NCI-H146 treated with DMSO at 0.1 percent for 48 hours (cell line): ENCODE data around the gene NOP9.

ENCODE experiments used
- DNase-seq: peaks from one replicate; lab custom pipeline; 2025; ENCODE audit not compliant: unreplicated experiment; lab: John Stamatoyannopoulos, UW

Gene NOP9

DNA sequence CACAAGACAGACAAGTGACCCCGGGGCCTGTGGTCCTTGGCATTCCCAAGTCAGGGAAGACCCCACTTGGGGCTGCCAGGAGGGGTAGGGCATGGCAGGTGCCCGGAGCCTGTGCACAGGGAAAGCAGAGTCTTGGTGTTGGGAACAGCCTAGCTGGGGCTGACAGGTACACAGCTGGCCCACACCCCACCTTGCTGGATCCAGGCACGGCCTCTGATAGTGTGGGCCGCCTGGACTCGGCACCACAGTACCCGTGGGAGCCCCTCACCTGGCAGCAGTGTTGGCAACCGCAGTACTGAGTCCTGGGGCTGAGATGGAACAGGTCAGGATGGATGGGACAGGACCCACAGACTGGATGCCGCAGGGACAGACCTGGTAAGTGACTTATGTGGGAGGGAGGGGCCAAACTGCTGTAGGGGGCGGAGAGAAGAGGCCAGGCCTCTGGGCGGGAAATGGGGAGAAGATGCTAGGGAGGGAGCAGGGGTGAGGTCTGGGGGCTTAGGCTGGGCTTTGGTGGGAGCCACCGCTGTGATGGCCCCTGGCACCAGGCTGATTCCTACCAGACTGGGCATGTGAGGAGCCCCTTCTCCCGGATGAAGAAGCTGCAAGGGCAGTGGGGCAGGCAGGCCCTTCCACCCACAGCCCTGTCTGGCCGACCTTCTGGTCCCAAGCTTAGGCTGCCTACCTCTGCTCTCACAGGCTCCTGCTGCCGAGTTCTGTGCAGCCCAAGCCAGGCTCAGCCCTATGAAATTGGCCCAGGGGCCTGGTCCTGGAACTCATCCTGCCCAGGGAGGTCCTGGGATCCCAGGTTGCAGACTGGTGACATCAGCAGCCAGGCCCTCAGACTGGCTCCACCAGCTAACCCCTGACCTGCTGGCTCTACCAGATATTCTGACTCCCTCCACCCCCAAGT, 36.6 kb upstream of the NOP9 start, which contains the start of gene TGM1:
Gene TGM1 (minus strand): TSS at position 357 of the 913 bp plus-strand sequence. CDS start 825 bp downstream, outside the sequence.
- DNase-seq = no peak

DNA sequence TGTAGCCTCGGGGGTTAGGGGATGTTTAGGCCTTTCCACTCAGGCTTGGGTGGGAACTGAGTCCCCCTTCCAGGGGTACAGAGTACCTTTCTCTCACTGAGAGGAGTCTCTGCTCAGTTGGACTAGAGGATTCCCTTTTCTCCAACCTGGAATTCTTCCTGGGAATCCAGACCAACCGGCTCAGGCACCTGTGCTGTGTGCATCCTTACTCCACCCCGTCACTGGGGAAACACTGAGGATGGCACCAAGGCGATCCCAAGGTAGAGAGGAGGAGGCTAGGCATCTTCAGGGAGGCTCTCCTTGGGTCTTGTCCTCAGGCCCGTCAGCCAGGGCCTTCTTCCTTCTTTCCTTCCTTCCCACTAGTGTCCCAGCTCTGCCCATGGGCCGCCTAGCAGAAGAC, 35.8 kb upstream of the NOP9 start:
- DNase-seq = no peak

DNA sequence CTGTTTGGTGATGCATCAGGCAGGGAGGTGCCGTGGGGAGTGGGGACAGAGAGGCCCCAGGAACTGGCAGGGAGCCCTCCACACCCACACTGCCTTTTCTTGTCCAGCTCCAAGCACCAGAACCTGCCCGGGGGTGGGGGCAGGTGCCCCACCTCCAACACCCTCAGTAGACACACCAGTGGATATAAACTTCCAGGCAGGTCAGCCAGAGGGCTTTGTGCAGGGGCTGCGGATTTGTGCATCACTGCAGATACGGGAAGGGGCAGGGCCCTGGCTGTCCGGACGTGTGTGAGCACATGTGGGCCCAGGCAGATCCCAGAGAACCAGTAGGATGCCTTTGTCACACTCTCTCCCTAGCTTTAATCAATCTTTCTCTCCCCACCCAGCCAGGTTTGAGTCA, 35.4 kb upstream of the NOP9 start:
- no peak for DNase-seq

DNA sequence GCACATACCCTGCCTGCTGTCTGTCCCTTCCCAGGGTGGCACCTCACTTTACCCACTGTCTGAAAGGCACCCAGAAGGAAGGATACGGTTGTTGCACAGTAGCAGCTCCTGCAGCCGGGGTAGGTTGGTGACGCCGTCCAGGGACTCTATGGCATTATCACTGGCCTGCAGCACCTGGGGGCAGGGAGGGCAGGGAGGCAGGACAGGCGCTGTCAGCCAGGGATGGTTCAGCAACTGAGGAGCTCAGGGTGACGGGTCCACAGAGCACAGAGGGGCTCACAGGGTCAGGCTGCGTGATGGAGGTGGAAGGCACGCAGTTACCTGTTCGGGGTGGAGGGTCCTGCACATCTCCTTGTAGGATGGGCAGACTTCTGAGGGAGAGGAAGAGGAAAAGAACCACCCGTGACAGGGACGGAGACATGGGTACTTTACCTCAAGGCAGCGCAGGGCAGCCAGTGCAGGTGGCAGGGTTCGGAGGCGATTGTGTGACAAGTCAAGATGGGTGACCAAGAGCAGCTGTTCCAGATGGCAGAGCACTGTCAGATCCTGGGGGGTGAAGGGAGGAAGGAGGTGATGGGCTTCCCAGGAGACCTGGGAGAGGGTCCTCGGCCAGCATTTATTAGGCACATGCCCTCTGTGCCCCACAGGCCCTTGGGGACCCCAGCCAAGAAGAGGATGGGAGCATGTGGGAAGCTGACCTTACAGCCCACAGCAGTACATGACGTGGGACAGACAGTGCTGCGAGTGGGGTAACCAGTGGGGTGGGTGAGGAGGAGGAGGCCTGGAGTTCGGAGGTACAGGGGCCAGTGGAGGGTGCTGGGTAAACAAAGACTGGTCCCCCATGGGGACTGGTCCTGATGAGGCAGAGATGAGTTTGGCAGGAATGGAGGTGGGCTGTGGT, 33.1 kb upstream of the NOP9 start:
- no peak for DNase-seq

DNA sequence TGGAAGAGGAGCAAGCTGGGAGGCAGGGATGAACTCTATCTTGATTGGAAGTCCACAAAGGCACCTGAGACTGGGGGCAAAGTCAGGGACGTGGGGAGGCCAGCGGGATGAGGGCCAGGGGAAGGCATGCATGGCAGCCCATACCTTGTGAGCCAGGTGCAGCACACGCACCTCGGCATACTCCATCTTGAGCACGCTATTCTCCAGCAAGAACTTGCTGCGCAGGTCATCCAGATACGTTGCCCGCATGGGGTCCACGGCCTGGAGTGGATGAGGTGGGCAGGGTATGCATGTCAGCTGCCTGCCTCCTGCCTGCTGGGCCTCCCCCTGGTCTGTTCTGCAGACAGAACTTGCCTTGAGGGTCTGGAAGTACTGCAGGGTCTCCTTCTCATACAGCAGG, 32.1 kb upstream of the NOP9 start:
- DNase-seq = no peak

DNA sequence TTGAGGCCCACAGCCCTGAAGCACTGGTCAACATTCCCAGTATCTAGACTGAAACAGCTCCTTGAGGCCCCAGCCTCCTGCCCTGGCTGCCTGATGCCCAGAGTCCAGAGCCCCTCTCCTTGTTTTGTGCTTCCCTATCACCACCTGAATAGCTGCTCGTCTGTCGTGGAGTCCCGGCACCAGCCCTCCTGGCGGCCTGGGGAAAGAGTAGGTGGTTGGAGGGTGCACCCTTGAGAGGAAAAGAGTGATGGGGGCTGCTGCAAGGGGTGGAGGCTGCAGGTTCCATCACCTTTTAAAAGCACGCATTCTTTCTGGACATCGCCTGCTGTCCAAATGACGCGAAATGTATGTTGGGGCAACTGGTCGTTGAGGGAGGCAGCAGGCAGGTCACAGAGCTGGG, 31.4 kb upstream of the NOP9 start:
- no peak for DNase-seq

DNA sequence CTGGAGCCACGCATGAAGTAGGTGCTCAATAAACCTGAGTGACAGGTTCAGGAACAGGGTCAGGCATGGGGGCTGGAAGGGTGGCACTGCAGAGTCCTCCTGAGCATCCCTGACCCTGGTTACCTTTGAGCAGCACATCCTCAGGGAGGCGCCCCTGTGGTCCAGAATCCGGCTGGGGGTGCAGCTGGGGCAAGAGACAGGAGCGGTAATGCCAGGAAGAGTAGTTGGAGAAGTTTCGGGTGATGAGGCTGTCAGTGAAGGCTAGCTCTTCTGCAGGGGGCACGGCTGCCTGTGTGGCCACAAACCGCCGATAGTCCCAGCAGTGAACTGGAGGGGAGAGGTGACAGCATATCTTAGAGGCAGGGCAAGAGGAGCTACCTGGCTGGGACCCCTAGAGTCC, 30.3 kb upstream of the NOP9 start:
- no peak for DNase-seq

DNA sequence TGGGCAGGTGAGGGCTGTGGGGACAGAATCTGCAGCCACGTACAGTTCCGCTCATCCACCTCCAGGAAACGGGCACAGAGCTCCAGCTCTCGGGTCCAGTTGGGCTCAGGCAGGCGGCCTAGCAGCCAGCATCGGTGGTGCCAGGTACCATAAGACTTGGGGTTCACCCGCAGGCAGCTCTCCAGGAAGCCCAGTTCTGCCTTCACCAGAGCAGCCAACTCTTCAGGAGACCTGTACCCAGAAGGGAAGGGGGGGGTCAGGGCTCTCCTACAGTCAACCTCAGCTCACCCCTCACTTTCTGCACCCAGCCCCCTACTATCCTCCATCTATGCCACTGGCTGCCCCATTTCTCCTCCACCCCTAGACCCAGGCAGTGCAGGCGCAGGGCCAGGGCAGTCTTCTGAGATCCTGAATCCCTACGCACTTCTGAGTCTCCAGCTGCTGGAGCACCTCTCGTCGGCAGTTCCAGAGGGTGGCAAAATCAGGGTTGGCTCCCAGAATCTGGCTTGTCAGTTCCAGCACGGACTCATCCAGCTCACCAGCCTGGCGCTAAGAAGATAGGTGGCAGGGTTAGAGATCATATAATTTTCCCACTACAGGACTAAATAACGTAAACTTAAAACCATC, 29.6 kb upstream of the NOP9 start:
- no peak for DNase-seq

DNA sequence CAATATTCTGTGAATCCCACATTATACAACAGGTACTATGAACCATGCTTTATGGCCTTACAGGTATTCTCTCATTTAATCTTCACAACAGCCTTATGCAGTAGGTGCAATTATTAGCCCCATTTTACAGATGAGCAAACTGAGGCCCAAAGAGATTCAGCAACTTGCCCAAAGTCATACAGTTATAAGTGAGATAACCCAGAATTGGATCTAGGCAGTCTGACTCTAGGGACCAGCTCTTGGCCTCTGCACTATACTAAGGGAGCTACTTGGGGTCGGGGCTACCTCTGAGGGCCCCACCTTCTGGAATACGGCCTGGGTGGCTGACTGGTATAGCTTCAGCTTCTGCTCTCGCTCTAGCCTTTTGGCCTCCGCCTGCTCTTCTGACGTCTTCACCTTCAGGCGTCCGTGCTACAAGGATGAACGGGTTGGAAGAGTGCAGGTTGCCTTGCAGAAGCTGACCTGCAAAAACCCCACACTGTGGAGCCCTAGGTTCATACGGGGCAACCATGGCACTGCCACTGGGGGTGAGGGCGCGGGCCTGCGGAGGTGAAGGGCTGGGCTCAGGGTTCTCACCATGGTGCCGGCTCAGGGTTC, 29.0 kb upstream of the NOP9 start:
- DNase-seq = no peak

DNA sequence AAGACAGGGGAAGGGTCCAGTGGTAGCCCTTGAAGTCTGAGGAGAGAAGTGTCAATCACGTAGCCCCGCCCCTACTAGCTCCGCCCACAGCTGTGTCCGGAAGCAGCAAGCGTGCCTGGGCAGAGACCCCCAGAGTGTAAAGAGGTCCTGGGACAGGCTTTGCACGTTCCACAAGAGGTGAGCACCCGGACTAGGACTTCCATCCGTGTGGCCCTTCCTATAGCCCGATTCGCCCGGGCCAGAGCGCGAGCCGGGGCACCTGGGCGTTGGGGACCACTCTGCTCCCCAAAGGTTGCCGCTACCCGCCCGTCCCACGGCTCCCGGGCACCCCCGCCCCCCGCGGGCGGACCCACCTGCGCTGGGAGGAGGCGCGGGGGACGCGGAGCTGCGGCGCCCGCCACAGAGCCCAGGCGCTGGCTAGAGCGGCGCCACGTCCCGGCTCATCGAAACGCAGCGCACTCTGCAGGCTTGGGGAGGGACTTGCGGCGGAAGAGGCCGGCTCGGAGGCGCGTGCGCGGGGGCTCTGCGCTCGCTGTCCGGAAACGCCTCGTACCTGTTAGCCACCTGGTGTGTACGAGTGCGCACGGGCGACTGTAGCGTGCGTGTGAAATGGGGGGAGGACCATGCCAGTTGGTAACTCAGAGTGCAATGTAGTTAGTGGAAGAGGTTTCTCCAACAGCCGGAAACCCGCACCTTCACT, 28.4 kb upstream of the NOP9 start, which contains the start of gene RABGGTA:
Gene RABGGTA (minus strand): TSS at position 464 of the 700 bp plus-strand sequence. CDS start 482 bp downstream, outside the sequence.
- peak; percentile 81 for DNase-seq

DNA sequence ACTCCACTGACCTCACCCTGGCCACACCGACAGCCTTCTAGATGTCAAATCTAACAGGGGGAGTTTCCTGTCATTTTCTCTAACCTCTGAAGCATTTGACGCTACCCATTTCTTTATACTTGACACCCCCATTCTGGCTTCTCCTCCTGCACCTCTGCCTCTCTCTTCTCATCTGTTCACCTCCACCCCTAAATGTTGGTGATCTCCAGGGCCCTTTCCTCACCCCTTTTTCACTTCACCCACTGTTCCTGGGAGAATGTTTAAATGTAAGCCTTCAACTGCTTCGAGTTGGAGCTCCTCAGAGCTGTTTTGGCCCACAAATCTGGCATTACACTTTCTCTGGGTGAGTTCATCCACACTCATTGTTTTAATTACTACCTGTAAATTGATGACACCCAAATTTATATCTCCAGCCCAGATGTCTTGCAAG, 27.8 kb upstream of the NOP9 start:
- DNase-seq = no peak

DNA sequence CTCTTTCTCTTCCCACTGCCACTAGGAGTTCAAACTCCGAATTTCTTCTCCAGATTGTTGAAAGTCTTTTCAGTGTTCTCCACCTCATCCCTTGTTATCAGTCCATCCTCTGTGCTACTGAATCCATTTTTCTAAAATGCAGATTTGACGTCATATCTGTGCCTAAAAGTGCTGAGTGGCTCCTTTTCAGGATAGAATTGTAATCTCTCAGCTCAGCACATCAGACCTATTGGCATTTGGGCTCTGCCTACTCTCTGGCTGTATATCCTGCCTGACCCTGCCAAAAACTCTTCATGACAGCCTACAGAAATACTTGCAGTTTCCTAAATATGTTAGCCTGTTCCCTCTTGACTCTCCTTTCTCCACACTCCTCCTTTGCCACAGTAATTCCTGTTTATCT, 27.2 kb upstream of the NOP9 start:
- no peak for DNase-seq

DNA sequence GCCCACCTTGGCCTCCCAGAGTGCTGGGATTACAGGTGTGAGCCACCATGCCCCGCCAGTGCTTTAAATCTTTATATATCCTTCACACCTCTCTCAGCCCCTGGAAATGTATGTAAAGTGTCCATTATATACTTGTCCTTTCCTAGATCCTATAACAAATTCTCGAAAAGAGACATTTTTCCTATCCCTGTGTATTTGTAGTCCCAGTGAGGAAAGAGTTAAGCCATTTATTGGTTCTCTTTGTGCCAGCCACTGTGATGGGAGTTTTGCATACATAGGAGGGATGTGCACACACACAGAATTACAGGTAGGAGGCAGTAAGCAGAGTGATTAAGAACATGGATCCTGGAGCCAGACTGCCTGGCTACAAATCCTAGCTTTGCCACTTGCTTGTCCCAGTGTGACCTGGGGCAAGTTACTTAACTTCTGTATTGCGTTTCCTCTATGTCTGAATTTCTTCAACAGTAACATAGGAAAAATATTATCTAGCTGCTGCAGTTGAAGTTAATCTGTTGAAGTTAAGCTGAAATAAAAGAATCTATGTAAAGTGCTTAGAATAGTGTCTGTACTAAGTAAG, 26.1 kb upstream of the NOP9 start:
- no peak for DNase-seq

DNA sequence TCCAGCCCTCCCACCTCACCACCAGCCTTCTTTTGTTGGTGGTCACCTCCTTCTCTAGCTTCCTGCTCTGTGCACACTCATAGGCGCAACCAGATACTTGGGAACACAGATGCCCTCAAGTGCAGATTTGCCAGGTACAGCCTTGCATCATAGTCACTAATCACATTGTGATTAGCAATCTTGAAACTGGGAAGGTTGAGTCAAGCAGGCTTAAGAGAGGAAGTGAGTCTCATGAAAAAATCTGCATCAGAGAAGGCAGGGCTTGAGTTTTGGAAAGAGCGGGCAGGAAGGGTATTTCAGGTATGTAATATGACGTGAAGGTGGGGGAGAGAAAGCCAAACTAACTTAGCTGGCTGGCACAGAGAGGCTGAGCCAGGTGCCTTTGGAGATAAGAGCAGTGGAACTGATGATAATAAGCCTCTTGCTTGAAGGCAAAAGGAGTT, 25.5 kb upstream of the NOP9 start:
- no peak for DNase-seq

DNA sequence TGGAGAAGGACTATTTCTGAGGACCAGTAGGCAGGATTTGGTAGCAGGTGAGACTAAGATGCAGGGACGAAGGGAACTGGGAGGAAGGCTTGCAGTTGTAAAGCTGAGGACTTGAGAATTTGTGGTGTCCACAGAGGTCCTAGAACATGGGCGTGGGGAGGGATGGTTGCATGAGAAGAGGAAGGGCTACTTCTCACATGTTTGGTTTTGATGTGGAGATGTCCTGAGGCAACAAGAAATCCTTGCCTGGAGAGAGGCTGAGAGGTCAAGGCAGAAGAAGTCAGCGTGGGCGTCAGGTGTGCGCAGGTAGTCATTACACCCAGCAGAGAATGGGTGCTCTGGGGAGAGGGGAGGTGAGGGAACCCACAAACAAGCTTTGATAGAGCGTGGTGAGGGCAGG, 22.6 kb upstream of the NOP9 start:
- DNase-seq = no peak

DNA sequence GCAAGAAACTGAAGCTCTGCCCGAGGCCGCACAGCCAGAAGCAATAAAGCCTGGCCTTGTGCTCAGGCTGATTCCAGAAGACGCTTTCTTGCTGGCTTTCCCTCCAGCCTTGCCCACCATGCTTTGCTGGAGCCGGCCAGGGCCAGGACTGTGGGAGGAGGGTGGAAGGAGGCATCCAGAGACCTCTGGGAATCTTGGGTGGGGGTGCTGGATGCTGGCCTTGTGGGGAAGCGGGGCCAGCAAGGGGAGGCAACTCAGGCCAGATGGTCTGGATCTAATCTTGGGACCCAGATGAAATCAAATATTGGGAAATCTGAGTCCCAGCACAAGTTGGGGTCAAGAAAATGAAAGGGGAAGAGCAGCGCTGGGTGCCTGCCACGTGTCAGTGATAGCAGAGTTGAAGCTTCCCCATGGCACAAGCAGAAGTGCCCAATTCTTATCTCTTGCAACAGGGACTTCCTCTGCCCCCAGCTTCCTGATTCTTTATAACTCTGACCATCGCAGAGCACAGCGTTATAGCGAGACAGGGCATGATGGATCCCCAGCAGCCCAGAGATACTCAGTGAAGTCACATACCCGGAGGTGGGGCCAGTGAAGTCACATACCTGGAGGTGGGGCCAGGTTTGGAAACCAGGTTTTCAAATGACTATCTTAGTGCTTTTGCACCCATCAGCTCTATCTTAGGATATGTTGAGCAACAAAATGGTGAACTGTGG, 21.9 kb upstream of the NOP9 start:
- no peak for DNase-seq

DNA sequence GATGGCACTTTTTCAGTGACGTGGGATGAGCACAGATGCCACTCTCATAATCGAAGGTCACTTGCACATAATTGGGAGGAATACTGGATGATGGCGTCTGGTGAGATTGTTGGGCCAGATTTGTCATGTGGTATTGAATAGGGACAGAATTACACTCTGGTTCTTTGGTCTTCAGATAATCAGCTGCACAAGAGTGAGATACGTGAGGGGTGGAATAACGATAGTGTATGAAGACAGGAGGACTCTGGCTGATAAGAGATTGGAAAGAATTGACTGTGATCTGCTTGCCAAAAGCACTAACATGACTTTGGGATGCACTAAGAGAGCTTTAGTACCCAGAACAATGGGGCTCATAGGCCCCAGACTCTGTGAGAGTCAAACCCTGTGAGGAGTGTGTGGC, 21.2 kb upstream of the NOP9 start:
- DNase-seq = no peak

DNA sequence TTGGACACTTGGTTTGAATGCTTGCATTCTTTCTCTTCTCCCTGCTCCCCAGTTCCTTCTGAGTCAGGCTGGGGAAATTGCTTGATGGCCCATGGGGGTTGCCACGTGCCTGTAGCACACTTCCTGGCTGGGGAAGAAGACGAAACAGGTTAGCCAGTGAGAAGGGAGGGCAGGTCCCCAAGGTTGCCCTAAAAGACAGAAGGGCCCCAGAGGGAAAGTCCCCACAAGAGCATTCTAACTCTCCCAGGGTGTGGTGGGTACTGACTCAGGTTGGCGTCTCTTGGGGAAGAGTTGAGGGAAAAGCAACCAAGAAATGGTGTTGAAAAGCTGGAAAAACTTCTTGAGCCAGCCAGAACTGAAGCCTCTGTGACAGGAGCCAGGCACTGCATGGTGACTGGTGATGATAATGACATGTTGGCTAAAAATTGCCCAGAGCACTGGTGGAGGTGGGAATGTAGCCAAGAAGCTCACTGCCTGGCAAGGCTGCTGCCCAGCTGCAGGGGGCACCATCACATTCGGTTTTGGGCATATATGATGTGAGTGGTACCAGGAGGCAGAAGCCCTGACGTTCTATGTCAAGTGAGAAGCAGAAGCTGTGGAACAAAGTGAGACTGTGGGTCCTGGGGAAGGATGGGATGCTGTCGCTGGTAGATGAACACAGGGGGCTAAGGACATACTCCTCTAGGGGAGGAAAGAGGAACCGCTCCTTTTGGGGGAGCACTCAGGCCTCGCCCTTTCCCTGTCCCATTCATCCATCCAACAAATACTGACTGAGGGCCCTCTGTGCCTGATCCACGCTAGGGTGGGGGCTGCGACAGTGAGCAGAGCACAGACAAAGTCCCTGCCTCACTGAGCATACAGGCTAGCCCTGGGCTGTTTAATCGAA, 20.1 kb upstream of the NOP9 start:
- no peak for DNase-seq
